Vagina (tissue), 2 donors: Measurements from ENCODE around the gene GPR85.

ENCODE experiments used
- POLR2A ChIP-seq, 2 donors: fragments of 450-650 bp; IDR thresholded peaks; one replicate each; pipeline ENCODE4 v1.6.1; 2017; ENCODE audit warnings: antibody characterized with exemption in 2 of 2, mild to moderate bottlenecking in 2 of 2, moderate library complexity in 2 of 2
- TF ChIP-seq, protein P1 (sequence below), 3 experiments: fragments of 450-650 bp in 2 of 3; fragments of 200-600 bp in 1 of 3; sonication (generic) in 1 of 3; IDR thresholded peaks; one replicate each; pipeline ENCODE4 v1.5.1; 2017 to 2019; ENCODE audit warnings: antibody characterized with exemption in 3 of 3, mild to moderate bottlenecking in 2 of 3, moderate library complexity in 2 of 3

DNA sequence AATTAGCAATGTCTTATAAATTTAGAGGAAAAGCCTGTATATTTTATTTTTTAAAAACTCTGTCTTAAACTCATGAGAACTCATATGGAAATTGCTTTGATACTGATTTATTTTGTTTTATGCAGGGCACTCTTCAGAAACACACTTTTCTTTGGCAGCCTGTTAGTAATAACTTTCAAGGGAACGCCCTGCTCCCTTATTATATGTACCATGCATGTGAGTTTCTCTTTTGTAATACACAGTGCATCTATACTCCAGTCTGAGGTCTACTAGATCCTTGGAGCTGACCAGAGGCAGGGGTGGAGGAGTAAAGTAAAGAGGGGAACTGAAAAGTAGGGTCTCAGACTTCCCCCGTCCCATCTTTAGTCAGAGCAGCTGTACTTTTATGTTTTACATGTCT lies 40.2 kb downstream of the GPR85 start:
- no peak for TF ChIP-seq POLR2A (IDR thresholded peaks at IDR 0.05)
- TF ChIP-seq, protein P1, sequence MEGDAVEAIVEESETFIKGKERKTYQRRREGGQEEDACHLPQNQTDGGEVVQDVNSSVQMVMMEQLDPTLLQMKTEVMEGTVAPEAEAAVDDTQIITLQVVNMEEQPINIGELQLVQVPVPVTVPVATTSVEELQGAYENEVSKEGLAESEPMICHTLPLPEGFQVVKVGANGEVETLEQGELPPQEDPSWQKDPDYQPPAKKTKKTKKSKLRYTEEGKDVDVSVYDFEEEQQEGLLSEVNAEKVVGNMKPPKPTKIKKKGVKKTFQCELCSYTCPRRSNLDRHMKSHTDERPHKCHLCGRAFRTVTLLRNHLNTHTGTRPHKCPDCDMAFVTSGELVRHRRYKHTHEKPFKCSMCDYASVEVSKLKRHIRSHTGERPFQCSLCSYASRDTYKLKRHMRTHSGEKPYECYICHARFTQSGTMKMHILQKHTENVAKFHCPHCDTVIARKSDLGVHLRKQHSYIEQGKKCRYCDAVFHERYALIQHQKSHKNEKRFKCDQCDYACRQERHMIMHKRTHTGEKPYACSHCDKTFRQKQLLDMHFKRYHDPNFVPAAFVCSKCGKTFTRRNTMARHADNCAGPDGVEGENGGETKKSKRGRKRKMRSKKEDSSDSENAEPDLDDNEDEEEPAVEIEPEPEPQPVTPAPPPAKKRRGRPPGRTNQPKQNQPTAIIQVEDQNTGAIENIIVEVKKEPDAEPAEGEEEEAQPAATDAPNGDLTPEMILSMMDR (IDR thresholded peaks at IDR 0.05), result no peak
